ENCODE data around the gene MKI67.

Gene MKI67

DNA sequence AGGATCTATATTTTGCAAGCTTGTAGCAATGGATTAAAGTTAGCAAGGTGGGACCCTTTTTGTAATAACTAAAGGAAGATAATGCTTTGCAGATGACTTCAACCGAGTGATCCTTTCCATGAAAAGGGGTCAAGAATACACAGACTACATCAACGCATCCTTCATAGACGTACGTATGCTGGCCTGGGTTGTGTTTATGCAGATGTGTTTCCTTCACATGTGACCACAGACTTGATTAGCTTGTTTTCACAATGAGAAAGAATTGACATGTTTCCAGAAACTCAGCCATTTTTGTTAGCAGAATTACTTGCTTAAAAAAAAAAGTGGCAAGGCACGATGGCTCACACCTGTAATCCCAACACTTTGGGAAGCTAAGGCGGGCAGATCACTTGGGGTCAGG is 54.2 kb downstream of the MKI67 start:
- TF ChIP-seq, protein P1, sequence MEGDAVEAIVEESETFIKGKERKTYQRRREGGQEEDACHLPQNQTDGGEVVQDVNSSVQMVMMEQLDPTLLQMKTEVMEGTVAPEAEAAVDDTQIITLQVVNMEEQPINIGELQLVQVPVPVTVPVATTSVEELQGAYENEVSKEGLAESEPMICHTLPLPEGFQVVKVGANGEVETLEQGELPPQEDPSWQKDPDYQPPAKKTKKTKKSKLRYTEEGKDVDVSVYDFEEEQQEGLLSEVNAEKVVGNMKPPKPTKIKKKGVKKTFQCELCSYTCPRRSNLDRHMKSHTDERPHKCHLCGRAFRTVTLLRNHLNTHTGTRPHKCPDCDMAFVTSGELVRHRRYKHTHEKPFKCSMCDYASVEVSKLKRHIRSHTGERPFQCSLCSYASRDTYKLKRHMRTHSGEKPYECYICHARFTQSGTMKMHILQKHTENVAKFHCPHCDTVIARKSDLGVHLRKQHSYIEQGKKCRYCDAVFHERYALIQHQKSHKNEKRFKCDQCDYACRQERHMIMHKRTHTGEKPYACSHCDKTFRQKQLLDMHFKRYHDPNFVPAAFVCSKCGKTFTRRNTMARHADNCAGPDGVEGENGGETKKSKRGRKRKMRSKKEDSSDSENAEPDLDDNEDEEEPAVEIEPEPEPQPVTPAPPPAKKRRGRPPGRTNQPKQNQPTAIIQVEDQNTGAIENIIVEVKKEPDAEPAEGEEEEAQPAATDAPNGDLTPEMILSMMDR (IDR thresholded peaks at IDR 0.05; ENCODE audit: low read depth, low read length, missing control alignments) = no peak
- no peaks in the 10 kb centered on the region for H3K27me3 ChIP-seq (replicated peaks)
- no peak overlapping the region for H3K27ac ChIP-seq
- in situ Hi-C loops (cut with HindIII; ENCODE audit: low pct_ligation_motif_present, low sequenced_read_pairs) = no loop called here
- no peak for DNase-seq
- no peak overlapping the region for H3K4me3 ChIP-seq (ENCODE audit: low read depth, low read length)
- peaks cover 36% of the 10 kb centered on the region for H3K36me3 ChIP-seq (replicated peaks)

DNA sequence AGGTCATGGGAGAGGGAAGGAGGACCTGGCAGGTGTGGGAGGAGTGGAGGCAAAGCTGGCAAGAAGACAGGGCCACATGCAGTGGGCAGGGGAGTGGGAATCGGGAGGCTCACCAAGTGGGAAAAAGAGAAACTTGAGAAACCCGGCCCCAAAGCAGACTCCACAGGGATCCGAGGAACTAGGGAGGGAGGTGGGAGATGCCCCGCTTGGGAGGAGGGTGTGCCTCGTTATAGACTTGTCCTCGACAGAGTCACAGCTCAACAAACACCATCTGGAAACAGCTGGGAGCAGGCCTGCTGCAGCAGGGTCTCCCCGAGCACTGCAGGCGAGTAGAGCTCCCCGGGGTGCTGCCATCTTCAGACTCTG is 54.8 kb downstream of the MKI67 start:
- no peak for DNase-seq
- in situ Hi-C loops (cut with HindIII; ENCODE audit: low pct_ligation_motif_present, low sequenced_read_pairs) = no loop called here
- Histone ChIP-seq H3K36me3 (replicated peaks) (peaks cover 35% of the 10 kb centered on the region), H3K27me3 (replicated peaks) (no peaks in the 10 kb centered on the region), H3K27ac (no peak overlapping the region), H3K4me3 (ENCODE audit: low read depth, low read length) (no peak overlapping the region)
- TF ChIP-seq, protein P1 (IDR thresholded peaks at IDR 0.05; ENCODE audit: low read depth, low read length, missing control alignments) = no peak

DNA sequence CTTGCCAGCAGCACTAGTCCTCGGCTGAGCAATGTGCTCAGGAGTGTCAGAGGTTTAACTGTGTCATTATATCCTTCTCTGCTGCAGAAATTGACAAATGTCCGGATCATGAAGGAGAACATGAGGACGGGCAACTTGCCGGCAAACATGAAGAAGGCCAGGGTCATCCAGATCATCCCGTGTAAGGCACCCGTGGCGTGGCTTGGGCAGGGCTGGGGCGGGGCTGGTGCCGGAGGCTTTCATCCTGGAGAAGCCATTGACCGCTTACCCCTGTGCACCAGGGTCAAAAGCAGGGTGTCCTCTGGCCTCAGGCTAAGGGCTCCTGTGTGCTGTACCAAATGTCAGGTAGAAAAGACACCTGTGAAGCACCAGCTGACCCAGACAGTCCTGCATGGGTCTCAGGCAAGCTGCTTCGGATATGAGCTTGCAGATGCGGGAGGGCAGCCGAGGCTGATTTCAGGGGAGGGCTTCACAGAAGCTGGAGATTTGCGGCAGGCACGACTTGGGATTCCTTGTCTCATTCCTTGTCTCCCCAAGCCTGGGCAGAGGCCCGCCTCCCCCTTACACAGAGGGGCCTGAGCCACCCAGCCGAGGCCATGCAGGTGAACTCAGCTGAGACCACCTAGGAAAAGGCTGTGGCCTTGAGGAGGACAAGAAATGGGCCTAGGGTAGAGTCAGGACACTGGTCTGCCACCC is 55.4 kb downstream of the MKI67 start:
- in situ Hi-C loops (cut with HindIII; ENCODE audit: low pct_ligation_motif_present, low sequenced_read_pairs) = no loop called here
- Histone ChIP-seq H3K4me3 (ENCODE audit: low read depth, low read length) (no peak overlapping the region), H3K36me3 (replicated peaks) (peaks cover 37% of the 10 kb centered on the region), H3K27ac (no peak overlapping the region), H3K27me3 (replicated peaks) (no peaks in the 10 kb centered on the region)
- TF ChIP-seq, protein P1 (IDR thresholded peaks at IDR 0.05; ENCODE audit: low read depth, low read length, missing control alignments) = no peak
- DNase-seq = no peak

DNA sequence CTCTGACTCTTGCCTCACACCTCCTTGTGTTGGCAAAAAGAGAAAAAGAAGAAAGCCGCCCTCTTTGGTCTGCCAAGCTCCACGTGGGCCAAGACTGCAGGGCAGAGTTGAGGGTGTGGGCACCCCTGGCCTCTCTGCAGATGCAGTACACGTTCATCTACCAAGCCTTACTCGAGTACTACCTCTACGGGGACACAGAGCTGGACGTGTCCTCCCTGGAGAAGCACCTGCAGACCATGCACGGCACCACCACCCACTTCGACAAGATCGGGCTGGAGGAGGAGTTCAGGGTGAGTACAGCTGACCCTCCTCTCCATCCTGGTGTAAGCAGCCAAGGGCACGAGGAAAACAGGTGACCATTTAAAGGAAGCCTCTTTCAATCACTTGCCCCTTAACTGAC is 56.1 kb downstream of the MKI67 start:
- TF ChIP-seq, protein P1 (IDR thresholded peaks at IDR 0.05; ENCODE audit: low read depth, low read length, missing control alignments) = no peak
- in situ Hi-C loops (cut with HindIII; ENCODE audit: low pct_ligation_motif_present, low sequenced_read_pairs) = no loop called here
- Histone ChIP-seq H3K27me3 (replicated peaks) (no peaks in the 10 kb centered on the region), H3K36me3 (replicated peaks) (peaks cover 41% of the 10 kb centered on the region), H3K27ac (no peak overlapping the region), H3K4me3 (ENCODE audit: low read depth, low read length) (no peak overlapping the region)
- no peak for DNase-seq

DNA sequence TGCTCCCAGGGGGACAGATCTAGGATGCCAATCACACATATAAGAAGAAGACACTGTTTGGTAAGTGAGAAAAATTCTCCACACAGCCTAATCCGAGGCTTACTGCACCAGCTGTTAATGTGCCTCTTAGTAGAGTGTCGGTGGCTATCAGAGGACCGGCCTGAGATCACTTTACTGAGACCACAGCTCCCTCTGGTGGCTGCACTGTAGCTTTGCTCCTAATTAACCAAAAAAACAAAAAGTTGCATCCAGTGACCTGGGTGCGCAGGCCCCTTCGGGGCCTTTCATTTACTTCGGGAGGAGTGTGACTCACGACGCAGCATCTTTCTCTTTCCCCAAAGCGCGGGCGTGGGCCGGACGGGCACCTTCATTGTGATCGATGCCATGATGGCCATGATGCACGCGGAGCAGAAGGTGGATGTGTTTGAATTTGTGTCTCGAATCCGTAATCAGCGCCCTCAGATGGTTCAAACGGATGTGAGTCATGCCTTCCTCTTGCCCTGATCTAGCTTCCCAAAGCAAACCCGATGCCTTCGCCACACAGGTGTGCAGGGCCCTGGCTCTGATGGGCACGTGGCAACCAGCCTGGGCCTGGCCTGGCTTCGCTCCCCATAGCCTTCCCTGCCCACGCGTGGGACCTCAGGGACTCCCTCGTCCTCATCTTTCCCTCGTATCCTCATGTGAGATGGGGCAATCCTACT is 56.7 kb downstream of the MKI67 start:
- in situ Hi-C loops (cut with HindIII; ENCODE audit: low pct_ligation_motif_present, low sequenced_read_pairs) = no loop called here
- peaks cover 41% of the 10 kb centered on the region for H3K36me3 ChIP-seq (replicated peaks)
- no peak overlapping the region for H3K27ac ChIP-seq
- no peak overlapping the region for H3K4me3 ChIP-seq (ENCODE audit: low read depth, low read length)
- TF ChIP-seq, protein P1 (IDR thresholded peaks at IDR 0.05; ENCODE audit: low read depth, low read length, missing control alignments) = peak; percentile 81
- peak; percentile 38 for DNase-seq
- H3K27me3 ChIP-seq (replicated peaks) = no peaks in the 10 kb centered on the region
